HCT116 (cell line): ENCODE measurements around the gene ZNF581. TPM values are rescaled to one million over a fixed set of nuclear protein-coding genes. Genes with fewer than 3 reads are reported as not detected.

Experiments
- ATAC-seq: fragments of 200-7000 bp; cut with Tn5 transposase; 2 replicates; pipeline ENCODE4 v1.9.1; 2020; ENCODE audit warnings: mild to moderate bottlenecking, moderate library complexity
- BruUV-seq: library from RNA; stranded (reverse); fragments of 400-500 nt; replicated peaks from 2 replicates; lab custom pipeline; 2021; lab: Mats Ljungman, UMichigan
- CTCF ChIA-PET: fragments of 300-600 bp; sonication (Branson Sonifier 250); formaldehyde crosslinking; loops from one replicate; lab custom pipeline; 2021; ENCODE audit warnings: antibody characterized with exemption; lab: Charles Lee
- POLR2A ChIA-PET: fragments of 300-600, 350-600 bp; sonication (Branson Sonifier 250); formaldehyde crosslinking; loops from one replicate; lab custom pipeline; 2021; ENCODE audit warnings: antibody characterized with exemption; lab: Charles Lee
- RAD21 ChIA-PET, 2 experiments: fragments of 300-600 bp; sonication (Branson Sonifier 250); formaldehyde crosslinking; loops; one replicate each; lab custom pipeline; 2023; ENCODE audit warnings: low total read pairs in 2 of 2; ENCODE audit not compliant: uncharacterized antibody in 2 of 2, unreplicated experiment in 2 of 2, low non-redundant PET in 1 of 2; lab: Charles Lee
- DNase-seq: peaks from one replicate; pipeline ENCODE4 v3.0.0-alpha.2; 2010; ENCODE audit warnings: low read depth, low spot score
- H2AFZ ChIP-seq: fragments of 200-600 bp; shearing (Covaris generic), sonication (generic); 2 replicates; pipeline ENCODE4 v1.6.1; 2017; ENCODE audit warnings: low read depth, mixed run types, mixed read lengths, antibody characterized with exemption, low read length; ENCODE audit not compliant: poor library complexity, severe bottlenecking
- H3K27ac ChIP-seq: 2 replicates; pipeline ENCODE4 v1.5.1; 2012; ENCODE audit warnings: low read depth, low read length
- H3K27me3 ChIP-seq: fragments of 200-600 bp; sonication (generic); 2 replicates; pipeline ENCODE4 v1.6.1; 2016; ENCODE audit warnings: mixed run types, low read length, mixed read lengths; ENCODE audit not compliant: insufficient read depth
- H3K36me3 ChIP-seq, 2 experiments: fragments of 200-500 bp in 1 of 2; fragments of 200-600 bp in 1 of 2; sonication (Bioruptor generic) in 1 of 2; sonication (generic) in 1 of 2; 2 replicates each; pipeline versions ENCODE4 v1.5.1 to v1.6.1; 2014 to 2016; ENCODE audit warnings: low read length in 2 of 2, inconsistent platforms in 1 of 2, mixed read lengths in 1 of 2, mixed run types in 1 of 2; ENCODE audit not compliant: insufficient read depth in 2 of 2, control insufficient read depth in 1 of 2
- H3K4me1 ChIP-seq, 2 experiments: fragments of 200-600 bp in 1 of 2; sonication (generic) in 1 of 2; 2 replicates each; pipeline versions ENCODE4 v1.5.1 to v1.6.1; 2012 to 2017; ENCODE audit warnings: low read length in 2 of 2, inconsistent platforms in 1 of 2, mild to moderate bottlenecking in 1 of 2, mixed read lengths in 1 of 2, mixed run types in 1 of 2, moderate library complexity in 1 of 2; ENCODE audit not compliant: insufficient read depth in 2 of 2, control insufficient read depth in 1 of 2
- H3K4me2 ChIP-seq: fragments of 200-600 bp; sonication (generic); 2 replicates; pipeline ENCODE4 v1.6.1; 2017; ENCODE audit warnings: mixed run types, low read length, mixed read lengths
- H3K4me3 ChIP-seq, 2 experiments: fragments of 200-600 bp in 1 of 2; sonication (generic) in 1 of 2; replicated peaks in 1 of 2; 2 replicates each; pipeline ENCODE4 v1.5.1; 2011 to 2016; ENCODE audit warnings: low read length in 2 of 2, control low read depth in 1 of 2, low read depth in 1 of 2, mild to moderate bottlenecking in 1 of 2, mixed read lengths in 1 of 2, mixed run types in 1 of 2
- H3K79me2 ChIP-seq: fragments of 200-600 bp; sonication (generic); 2 replicates; pipeline ENCODE4 v1.6.1; 2017; ENCODE audit warnings: mild to moderate bottlenecking, mixed run types, low read length, moderate library complexity, mixed read lengths; ENCODE audit not compliant: insufficient read depth
- H3K9ac ChIP-seq: fragments of 200-600 bp; sonication (generic); 2 replicates; pipeline ENCODE4 v1.6.1; 2016; ENCODE audit warnings: low read length, mixed read lengths
- H3K9me2 ChIP-seq: fragments of 200-600 bp; sonication (generic), shearing (Covaris generic); 2 replicates; pipeline ENCODE4 v1.6.1; 2017; ENCODE audit warnings: mixed run types, mild to moderate bottlenecking, moderate library complexity; ENCODE audit not compliant: insufficient read depth
- H3K9me3 ChIP-seq, 2 experiments: fragments of 200-500 bp in 1 of 2; fragments of 200-600 bp in 1 of 2; sonication (Bioruptor generic) in 1 of 2; sonication (generic) in 1 of 2; 2 replicates each; pipeline ENCODE4 v1.6.1; 2014 to 2017; ENCODE audit warnings: low read length in 2 of 2, mixed read lengths in 2 of 2, inconsistent platforms in 1 of 2, low read depth in 1 of 2, mild to moderate bottlenecking in 1 of 2, mixed run types in 1 of 2, moderate library complexity in 1 of 2; ENCODE audit not compliant: control insufficient read depth in 1 of 2, insufficient read depth in 1 of 2
- H4K20me1 ChIP-seq: fragments of 200-600 bp; sonication (generic), shearing (Covaris generic); 2 replicates; pipeline ENCODE4 v1.6.1; 2017; ENCODE audit warnings: mixed run types, mild to moderate bottlenecking, moderate library complexity; ENCODE audit not compliant: insufficient read depth
- ATF3 ChIP-seq: IDR thresholded peaks from 2 replicates; pipeline ENCODE4 v1.6.1; 2012
- EGR1 ChIP-seq: IDR thresholded peaks from 2 replicates; pipeline ENCODE4 v1.6.1; 2012; ENCODE audit warnings: low read depth
- EZH2 ChIP-seq: fragments of 200-600 bp; sonication (generic); IDR thresholded peaks from 2 replicates; pipeline ENCODE4 v1.6.1; 2017; ENCODE audit warnings: antibody characterized with exemption, mixed run types
- EZH2phosphoT487 ChIP-seq: fragments of 200-600 bp; IDR thresholded peaks from 2 replicates; pipeline ENCODE4 v1.6.1; 2018; ENCODE audit warnings: antibody characterized with exemption, borderline replicate concordance
- FOSL1 ChIP-seq: IDR thresholded peaks from 2 replicates; pipeline ENCODE4 v1.6.1; 2012; ENCODE audit warnings: low read depth
- SP1 ChIP-seq: IDR thresholded peaks from 2 replicates; pipeline ENCODE4 v1.6.1; 2012; ENCODE audit warnings: low read depth
- TCF7L2 ChIP-seq: IDR thresholded peaks from 2 replicates; pipeline ENCODE4 v1.7.0; 2011; ENCODE audit warnings: borderline replicate concordance, inconsistent platforms; ENCODE audit not compliant: insufficient read depth, insufficient read length; ENCODE audit errors: extremely low read depth
- ZBTB33 ChIP-seq: IDR thresholded peaks from 2 replicates; pipeline ENCODE4 v1.6.1; 2011; ENCODE audit warnings: mild to moderate bottlenecking, low read length, moderate library complexity; ENCODE audit not compliant: insufficient replicate concordance; ENCODE audit errors: extremely low read depth
- ZFX ChIP-seq: fragments of 450-650 bp; IDR thresholded peaks from 2 replicates; pipeline ENCODE4 v1.6.1; 2017
- ZNF274 ChIP-seq: fragments of 200-500 bp; sonication (Bioruptor generic); IDR thresholded peaks from 2 replicates; pipeline ENCODE4 v1.6.1; 2014; ENCODE audit warnings: mild to moderate bottlenecking, low read depth, low read length, inconsistent platforms
- intact Hi-C: fragments of 100-400 bp; cut with micrococcal nuclease; formaldehyde crosslinking; loops from 2 replicates; pipeline ENCODE4 v1.10.0; 2022
- total RNA-seq: library from RNA; stranded (reverse); gene quantifications from one replicate; pipeline ENCODE4 v1.2.1, GENCODE V29; 2021; ENCODE audit not compliant: unreplicated experiment
- TF ChIP-seq, protein P1 (sequence below), 3 experiments: fragments of 200-600 bp in 1 of 3; sonication (generic) in 1 of 3; IDR thresholded peaks in 2 of 3; conservative IDR thresholded peaks in 1 of 3; 2 replicates each; pipeline ENCODE4 v1.5.1; 2012 to 2017; ENCODE audit warnings: low read depth in 2 of 3, low read length in 2 of 3, antibody characterized with exemption in 1 of 3, borderline replicate concordance in 1 of 3, control low read depth in 1 of 3, mild to moderate bottlenecking in 1 of 3, mixed read lengths in 1 of 3, mixed run types in 1 of 3, moderate library complexity in 1 of 3; ENCODE audit not compliant: insufficient read depth in 1 of 3

The ZNF581 gene
- total RNA-seq, 1 experiment from 2014 or later = 44.4 TPM

GRCh38 chr19:55614711-55615542 is 28.5 kb upstream of the ZNF581 start:
- POLR2A ChIA-PET = no interaction called here
- no peak for DNase-seq
- Histone ChIP-seq H3K9me3 (no peaks in the 10 kb centered on the region), H3K36me3 (peaks cover under 1 to 8% of the 10 kb centered on the region in 2 experiments; a peak in 3 of 4 replicates), H3K9me2 (no peaks in the 10 kb centered on the region), H3K9ac (no peak overlapping the region), H3K4me3 (no peak overlapping the region), H4K20me1 (no peaks in the 10 kb centered on the region), H3K4me1 (no peaks in the 10 kb centered on the region), H3K4me2 (no peak overlapping the region), H3K27ac (no peak overlapping the region), H2AFZ (no peak overlapping the region), H3K27me3 (no peaks in the 10 kb centered on the region), H3K79me2 (peaks cover 11% of the 10 kb centered on the region; the same call in 1 of the 2 replicates)
- ATAC-seq = no peak
- intact Hi-C loops = no loop called here
- TF ChIP-seq ZBTB33 (no peak), SP1 (no peak), ATF3 (no peak), EGR1 (no peak), TCF7L2 (no peak), ZNF274 (no peak), EZH2 (no peak), ZFX (no peak), EZH2phosphoT487 (no peak), FOSL1 (no peak)
- TF ChIP-seq, protein P1, sequence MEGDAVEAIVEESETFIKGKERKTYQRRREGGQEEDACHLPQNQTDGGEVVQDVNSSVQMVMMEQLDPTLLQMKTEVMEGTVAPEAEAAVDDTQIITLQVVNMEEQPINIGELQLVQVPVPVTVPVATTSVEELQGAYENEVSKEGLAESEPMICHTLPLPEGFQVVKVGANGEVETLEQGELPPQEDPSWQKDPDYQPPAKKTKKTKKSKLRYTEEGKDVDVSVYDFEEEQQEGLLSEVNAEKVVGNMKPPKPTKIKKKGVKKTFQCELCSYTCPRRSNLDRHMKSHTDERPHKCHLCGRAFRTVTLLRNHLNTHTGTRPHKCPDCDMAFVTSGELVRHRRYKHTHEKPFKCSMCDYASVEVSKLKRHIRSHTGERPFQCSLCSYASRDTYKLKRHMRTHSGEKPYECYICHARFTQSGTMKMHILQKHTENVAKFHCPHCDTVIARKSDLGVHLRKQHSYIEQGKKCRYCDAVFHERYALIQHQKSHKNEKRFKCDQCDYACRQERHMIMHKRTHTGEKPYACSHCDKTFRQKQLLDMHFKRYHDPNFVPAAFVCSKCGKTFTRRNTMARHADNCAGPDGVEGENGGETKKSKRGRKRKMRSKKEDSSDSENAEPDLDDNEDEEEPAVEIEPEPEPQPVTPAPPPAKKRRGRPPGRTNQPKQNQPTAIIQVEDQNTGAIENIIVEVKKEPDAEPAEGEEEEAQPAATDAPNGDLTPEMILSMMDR (IDR thresholded peaks at IDR 0.05 in 2 of 3, conservative IDR thresholded peaks at IDR 0.05 in 1 of 3; ENCODE audit: borderline replicate concordance in 1 of 3, insufficient read depth in 1 of 3, low read depth in 2 of 3, low read length in 2 of 3) = no peak
- RAD21 ChIA-PET = no interaction called here
- BruUV-seq = no TSS peak
- CTCF ChIA-PET = no interaction called here
